Spleen (tissue), 13 donors: Measurements from ENCODE around the gene C15orf40. TPM values are rescaled to one million over a fixed set of nuclear protein-coding genes. Genes with fewer than 3 reads are reported as not detected.

Experiments
- DNase-seq: peaks from one replicate; pipeline ENCODE4 v3.0.0-alpha.2; 2020
- H3K27ac ChIP-seq, 8 donors: fragments of 200-600 bp; sonication (generic) in 7 of 8; 1 replicate in 4 of 8; 2 replicates in 4 of 8; pipeline versions ENCODE4 v1.5.0 to v1.8.0; 2016 to 2021; ENCODE audit warnings: inconsistent platforms in 4 of 8, mild to moderate bottlenecking in 4 of 8, moderate library complexity in 1 of 8
- H3K27me3 ChIP-seq, 7 donors: fragments of 200-600 bp; sonication (generic) in 6 of 7; replicated peaks in 1 of 7; 1 replicate in 4 of 7; 2 replicates in 3 of 7; pipeline versions ENCODE4 v1.5.0 to v1.8.0; 2016 to 2021; ENCODE audit warnings: inconsistent platforms in 3 of 7, mild to moderate bottlenecking in 1 of 7
- H3K36me3 ChIP-seq, 6 donors: fragments of 200-600 bp; sonication (generic) in 5 of 6; 1 replicate in 4 of 6; 2 replicates in 2 of 6; pipeline versions ENCODE4 v1.5.0 to v1.8.0; 2016 to 2021; ENCODE audit warnings: inconsistent platforms in 2 of 6
- H3K4me1 ChIP-seq, 6 donors: fragments of 200-600 bp; sonication (generic) in 5 of 6; 1 replicate in 3 of 6; 2 replicates in 3 of 6; pipeline versions ENCODE4 v1.5.0 to v1.8.0; 2016 to 2021; ENCODE audit warnings: inconsistent platforms in 3 of 6
- H3K4me3 ChIP-seq, 8 donors: fragments of 200-600 bp; sonication (generic) in 7 of 8; 1 replicate in 4 of 8; 2 replicates in 4 of 8; pipeline versions ENCODE4 v1.5.0 to v1.8.0; 2016 to 2021; ENCODE audit warnings: inconsistent platforms in 4 of 8, mild to moderate bottlenecking in 4 of 8, moderate library complexity in 2 of 8
- H3K9me3 ChIP-seq, 8 donors: fragments of 200-600 bp; sonication (generic) in 7 of 8; 1 replicate in 4 of 8; 2 replicates in 4 of 8; pipeline versions ENCODE4 v1.5.0 to v1.8.0; 2016 to 2021; ENCODE audit warnings: inconsistent platforms in 4 of 8
- CTCF ChIP-seq, 11 experiments: fragments of 200-600 bp in 7 of 11; fragments of 450-650 bp in 4 of 11; sonication (generic) in 4 of 11; IDR thresholded peaks in 8 of 11; conservative IDR thresholded peaks in 3 of 11; 1 replicate in 7 of 11; 2 replicates in 4 of 11; pipeline versions ENCODE4 v1.4.0 to v1.8.0; 2016 to 2021; ENCODE audit warnings: antibody characterized with exemption in 11 of 11, inconsistent platforms in 4 of 11, mild to moderate bottlenecking in 1 of 11
- POLR2A ChIP-seq, 3 donors: fragments of 450-650 bp; IDR thresholded peaks; one replicate each; pipeline ENCODE4 v1.5.1; 2017; ENCODE audit warnings: antibody characterized with exemption in 3 of 3, mild to moderate bottlenecking in 1 of 3
- POLR2AphosphoS5 ChIP-seq, 3 donors: sonication (generic); formaldehyde crosslinking; IDR thresholded peaks; one replicate each; pipeline ENCODE4 v1.5.1; 2017; ENCODE audit warnings: antibody characterized with exemption in 3 of 3
- WGBS, 5 donors: extraction: QIAGEN DNeasy Blood & Tissue Kit in 3 of 5; methylation state at CpG; one replicate each; pipeline versions ENCODE4 v1.1.5 to v1.1.7; 2013 to 2018; 5-methylcytosine and 5-hydroxymethylcytosine counted together
- intact Hi-C: fragments of 100-400 bp; cut with DNase I; formaldehyde crosslinking; loops from one replicate; pipeline ENCODE4 v1.15.0; 2023; ENCODE audit warnings: low total_unique reads
- long read RNA-seq, 2 donors: transcript quantifications; one replicate each; lab custom pipeline, GENCODE V29; 2026
- polyA plus RNA-seq, 3 donors: library from polyadenylated mRNA; stranded (reverse); fragments of 200-250 nt; gene quantifications; one replicate each; pipeline ENCODE4 v1.2.1, GENCODE V29; 2013
- total RNA-seq, 7 donors: library from RNA; depleted of rRNA in 3 of 7; stranded (reverse); fragments of >200 nt in 3 of 7; fragmentation: NEBNext Ultra II Directional in 4 of 7; extraction: Animal tissue kit (Norgen Biotek cat#: 25700) in 4 of 7; gene quantifications; one replicate each; pipeline versions ENCODE4 v1.1.0 to v1.2.1, GENCODE V29; 2016 to 2021
- donor health status: healthy with polysubstance abuse.
- donor health status: DM: no; HTN: no; CAD: no; lungs with moderate emphysema.
- donor health status: DM: no; HTN: no; CAD: no.
- donor health status: Bipolar disorder and iron deficiency.
- donor health status: healthy.
- donor health status: DM: no; HTN: no; CAD: no.
- donor health status: DM: yes; HTN: yes; CAD: no.

C15orf40 gene
- total RNA-seq (10 to 100 TPM; 12.9 to 34.9 (median 20.6) TPM), polyA plus RNA-seq (10 to 100 TPM; 22.8 to 26.8 (median 26.3) TPM)
- long read RNA-seq, donor 1, full-length matches to known transcripts = 7 of 41 reads
- long read RNA-seq, donor 1, partial matches to known transcripts = 8 of 41 reads
- long read RNA-seq, donor 1, other reads (novel, unspliced or antisense) = 26 of 41 reads
- long read RNA-seq, donor 2, full-length matches to known transcripts = 9 of 9 reads
- long read RNA-seq, donor 2, partial matches to known transcripts = 0 of 9 reads
- long read RNA-seq, donor 2, other reads (novel, unspliced or antisense) = 0 of 9 reads

GRCh38 chr15:83011271-83012075, at the start of gene C15orf40:
C15orf40 (minus strand) TSS chr15:83011639; CDS start chr15:83011607, 32 bp downstream.
- peak; percentile 42 to 77 (median 66) for TF ChIP-seq CTCF (IDR thresholded peaks at IDR 0.05 in 8 of 11, conservative IDR thresholded peaks at IDR 0.05 in 3 of 11)
- peak in 2 of 3 donors; percentile 11 to 59 for TF ChIP-seq POLR2A (IDR thresholded peaks at IDR 0.05)
- TF ChIP-seq POLR2AphosphoS5 (IDR thresholded peaks at IDR 0.05) = peak; percentile 95 to 96 (median 95)
- H3K27ac ChIP-seq = peak within 1 kb of the TSS; percentile 76 to 94 (median 88)
- no peaks in the 10 kb centered on the region for H3K27me3 ChIP-seq
- peaks cover 21 to 58% (median 31%) of the 10 kb centered on the region in 6 donors for H3K4me1 ChIP-seq
- H3K36me3 ChIP-seq = peaks cover 0 to 45% (median 39%) of the 10 kb centered on the region in 6 donors
- H3K4me3 ChIP-seq = peak within 1 kb of the TSS; percentile 89 to 100 (median 100)
- 1 to 2% (median 1%) methylated on average over 48 to 64 of the region's 64 CpGs for WGBS, 5 donors
- no peaks in the 10 kb centered on the region for H3K9me3 ChIP-seq
- intact Hi-C loops = no loop called here
- DNase-seq = peak; percentile 98

GRCh38 chr15:83057696-83058376, 46.4 kb upstream of the C15orf40 start:
- TF ChIP-seq CTCF (IDR thresholded peaks at IDR 0.05 in 8 of 11, conservative IDR thresholded peaks at IDR 0.05 in 3 of 11) (no peak), POLR2AphosphoS5 (IDR thresholded peaks at IDR 0.05) (no peak), POLR2A (IDR thresholded peaks at IDR 0.05) (no peak)
- Histone ChIP-seq H3K4me1 (peaks cover 14 to 77% (median 41%) of the 10 kb centered on the region in 6 donors), H3K9me3 (no peaks in the 10 kb centered on the region), H3K36me3 (peaks cover 0 to 80% (median 30%) of the 10 kb centered on the region in 6 donors), H3K27ac (peak overlapping the region in 2 of 8 donors; percentile 6 to 34), H3K27me3 (no peaks in the 10 kb centered on the region), H3K4me3 (no peak overlapping the region)
- 78 to 85% (median 84%) methylated on average over 7 of the region's 7 CpGs for WGBS, 5 donors
- intact Hi-C loops = no loop called here
- DNase-seq = no peak

GRCh38 chr15:83057002-83057401, 45.6 kb upstream of the C15orf40 start:
- no peaks in the 10 kb centered on the region for H3K27me3 ChIP-seq
- no peak for DNase-seq
- peaks cover 6 to 70% (median 33%) of the 10 kb centered on the region in 6 donors for H3K4me1 ChIP-seq
- no peaks in the 10 kb centered on the region for H3K9me3 ChIP-seq
- intact Hi-C loops = no loop called here
- H3K4me3 ChIP-seq = no peak overlapping the region
- H3K27ac ChIP-seq = no peak overlapping the region
- TF ChIP-seq CTCF (IDR thresholded peaks at IDR 0.05 in 8 of 11, conservative IDR thresholded peaks at IDR 0.05 in 3 of 11) (no peak), POLR2AphosphoS5 (IDR thresholded peaks at IDR 0.05) (no peak), POLR2A (IDR thresholded peaks at IDR 0.05) (no peak)
- WGBS, 5 donors = 78 to 93% (median 86%) methylated on average over 1 of the region's 1 CpG
- H3K36me3 ChIP-seq = peaks cover 0 to 82% (median 33%) of the 10 kb centered on the region in 6 donors
